GM21619 (cell line): Measurements from ENCODE around the gene FAM53C.
"Not testable (repeated sequence)": the region's sequence is repeated elsewhere in the genome, so short reads cannot be mapped to it uniquely, and the experiment has no call there.

ENCODE experiments used
- ATAC-seq: cut with Tn5 transposase; IDR thresholded peaks from one replicate; pipeline ENCODE4 v1.9.1; 2021; ENCODE audit not compliant: unreplicated experiment

The FAM53C gene

DNA sequence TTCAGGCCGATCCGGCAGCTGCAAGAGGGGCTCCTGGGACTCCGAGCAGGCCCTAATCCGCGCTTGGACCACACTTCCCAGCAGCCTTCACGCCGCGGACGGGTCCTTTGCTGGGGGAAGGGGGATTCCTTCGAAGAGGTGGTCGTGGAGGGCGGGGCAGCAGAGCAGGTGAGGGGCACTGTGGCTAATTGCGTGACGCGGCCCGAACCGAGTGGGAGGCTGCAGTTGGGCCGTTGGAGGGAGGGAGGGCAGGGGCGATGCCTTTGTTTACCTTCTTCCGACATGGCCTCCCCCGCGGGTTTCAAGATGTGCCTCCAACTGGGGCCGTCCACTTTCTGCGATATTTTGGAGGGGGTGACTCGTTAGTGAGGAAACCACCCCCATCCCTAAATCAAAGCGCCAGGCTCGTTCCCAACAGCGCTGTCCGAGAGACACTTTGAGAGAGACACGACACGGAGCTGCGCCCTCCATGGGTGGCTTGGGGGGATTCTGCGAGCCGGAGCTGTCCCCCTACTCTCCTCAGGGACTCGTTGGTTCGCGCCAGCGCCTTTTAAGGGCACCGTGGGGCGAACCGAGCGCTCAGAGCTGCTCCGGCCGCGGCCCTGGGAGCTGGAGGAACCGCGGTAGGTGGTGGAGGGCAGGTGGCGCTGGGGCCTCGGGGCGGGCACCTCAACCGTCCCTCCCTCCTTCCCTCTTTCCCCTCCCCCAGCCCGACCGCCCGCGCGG is at the start of gene FAM53C:
FAM53C (plus strand) TSS at position 582 of the 726 bp plus-strand sequence. CDS start 3,070 bp downstream, outside the sequence.
- ATAC-seq: peak; percentile 83

DNA sequence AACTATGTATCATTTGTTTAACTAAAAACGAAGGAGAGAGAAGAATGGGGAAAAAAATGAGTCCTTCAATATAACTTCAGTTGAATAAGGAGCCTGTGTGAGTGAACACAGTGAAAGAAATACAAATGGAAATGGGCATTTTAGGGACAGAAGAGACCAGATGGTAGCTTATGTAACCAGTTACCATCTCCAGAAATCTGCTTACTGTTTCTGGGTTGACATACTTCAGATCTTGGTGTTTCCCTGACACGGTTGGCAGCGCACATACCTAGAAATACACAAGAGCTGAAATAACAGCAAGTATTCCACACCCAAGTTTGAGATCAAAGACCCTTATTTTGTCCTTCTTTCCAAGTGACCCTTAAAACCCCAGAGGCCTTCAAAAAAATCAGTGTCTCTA is 48.8 kb upstream of the FAM53C start:
- no peak for ATAC-seq

DNA sequence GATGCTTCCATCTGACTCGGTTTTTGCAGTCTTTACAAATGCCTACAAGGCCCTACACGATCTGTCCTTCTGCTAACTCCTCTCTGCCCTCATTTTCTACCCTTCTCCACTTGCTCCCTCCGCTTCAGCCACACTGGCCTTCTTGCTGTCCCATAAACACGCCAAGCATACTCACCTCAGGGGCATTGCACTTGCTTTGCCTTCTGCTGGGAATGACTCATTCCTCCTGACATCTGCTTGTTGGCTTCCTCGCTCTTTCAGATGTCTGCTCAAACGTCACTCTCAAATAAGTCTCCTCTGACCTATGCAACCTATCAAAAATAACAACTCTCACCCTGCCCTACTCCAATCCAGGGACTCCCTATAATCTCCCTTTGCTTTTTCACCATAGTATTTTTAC is 34.7 kb upstream of the FAM53C start:
- no peak for ATAC-seq

DNA sequence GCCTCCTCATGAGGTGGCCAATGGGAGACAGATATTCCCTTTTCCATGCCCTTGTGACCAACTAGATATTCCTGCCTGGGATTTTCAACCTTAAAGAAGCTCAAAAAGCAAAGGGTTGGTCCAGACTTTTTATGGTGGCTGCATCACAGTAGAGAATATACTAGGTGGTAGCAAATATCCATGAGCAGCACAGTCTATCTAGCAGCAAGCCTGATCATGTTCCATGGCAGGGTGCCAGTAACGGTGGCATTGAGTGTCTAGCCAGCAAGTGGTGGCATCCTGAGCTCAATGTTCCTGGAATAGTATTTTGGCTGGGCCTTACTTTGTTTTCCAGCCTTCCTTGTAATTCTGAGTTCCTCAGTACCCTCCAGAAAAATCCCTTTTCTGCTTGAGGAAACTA is 32.3 kb upstream of the FAM53C start:
- ATAC-seq: no peak

DNA sequence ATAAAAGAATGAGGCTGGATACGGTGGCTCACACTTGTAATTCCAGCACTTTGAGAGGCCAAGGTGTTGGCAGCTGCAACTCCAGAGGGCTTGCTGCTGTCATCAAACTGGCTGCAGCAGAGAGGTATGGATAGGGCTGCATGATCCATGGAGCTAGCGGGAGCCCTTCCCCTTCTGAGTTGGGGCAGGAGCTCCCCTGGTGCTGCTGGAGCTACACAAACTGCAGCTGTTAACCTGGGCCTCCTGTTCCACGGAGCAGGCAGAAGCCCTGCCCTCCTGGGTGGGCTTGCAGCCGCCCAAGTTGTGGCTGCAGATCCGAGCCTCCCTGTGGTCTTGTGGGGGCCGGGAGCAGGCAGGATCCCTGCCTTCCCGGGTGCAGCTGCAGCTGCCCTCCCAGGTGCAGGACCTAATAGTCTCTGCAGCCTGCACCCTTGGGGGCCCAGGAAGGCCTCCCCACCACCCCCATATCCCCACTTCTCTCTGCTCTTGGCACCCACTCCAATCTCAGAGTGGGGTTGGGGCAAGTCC is 22.3 kb upstream of the FAM53C start:
- ATAC-seq: no peak

DNA sequence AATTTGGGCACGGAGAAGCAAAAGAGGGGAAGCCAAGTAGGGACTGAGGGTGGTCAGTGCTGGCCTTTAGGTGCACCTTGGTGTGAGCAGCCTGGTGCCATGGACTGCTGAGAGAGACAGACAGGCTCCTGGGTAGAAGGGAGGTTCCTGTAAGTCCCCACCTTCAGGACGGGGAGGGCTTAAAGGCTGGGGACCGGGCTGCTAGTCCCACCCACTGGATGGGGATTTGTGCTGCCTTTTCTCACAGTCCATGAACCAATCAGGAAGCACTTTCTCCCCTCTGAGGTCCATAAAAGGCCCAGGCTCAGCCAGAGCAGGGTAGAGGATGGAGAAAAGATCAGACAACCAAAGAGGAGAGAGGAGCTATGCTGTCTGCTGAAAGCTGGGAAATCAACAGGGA is 21.7 kb upstream of the FAM53C start:
- ATAC-seq: no peak

DNA sequence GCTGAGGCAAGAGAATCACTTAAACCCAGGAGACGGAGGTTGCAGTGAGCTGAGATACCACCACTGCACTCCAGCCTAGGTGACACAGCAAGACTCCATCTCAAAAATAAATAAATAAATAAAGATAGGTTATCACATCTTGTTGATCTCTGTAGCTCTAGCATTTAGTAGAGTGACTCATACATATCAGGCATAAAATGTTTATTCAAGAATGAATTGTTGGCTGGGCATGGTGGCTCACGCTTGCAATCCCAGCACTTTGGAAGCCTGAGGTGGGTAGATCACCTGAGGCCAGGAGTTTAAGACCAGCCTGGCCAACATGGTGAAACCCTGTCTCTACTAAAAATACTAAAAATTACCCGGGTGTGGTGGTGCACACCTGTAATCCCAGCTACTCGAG is 19.9 kb upstream of the FAM53C start:
- not testable (repeated sequence) for ATAC-seq

DNA sequence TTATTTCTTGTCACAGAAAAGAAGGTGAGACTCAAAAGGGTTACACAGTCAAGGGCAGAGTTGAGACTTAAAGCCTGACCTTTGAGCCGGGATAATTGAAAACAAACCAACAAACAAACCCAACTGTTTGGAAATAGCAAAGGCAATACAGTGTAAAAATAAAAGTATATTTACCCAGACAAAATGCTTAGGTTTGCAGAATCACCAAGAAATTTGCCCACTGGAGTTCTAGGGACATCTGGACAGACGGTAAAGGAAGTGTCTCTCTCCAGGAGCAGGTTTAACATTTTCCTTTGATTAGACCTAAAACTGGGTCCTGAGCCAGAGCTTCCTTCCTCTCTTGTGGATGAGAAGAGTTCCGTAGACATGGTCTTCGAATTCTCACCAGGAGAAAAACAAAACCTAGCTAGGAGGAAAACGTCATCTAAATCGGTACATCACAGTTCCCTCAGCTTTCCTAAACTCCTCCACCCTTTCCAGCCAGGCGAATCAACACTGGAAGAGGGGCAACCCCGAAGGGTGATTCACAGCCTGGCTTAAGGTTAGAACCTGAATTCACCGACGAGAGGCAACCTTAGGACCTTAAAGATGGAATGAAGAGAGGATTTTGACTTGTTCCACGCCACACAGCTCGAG is 7.1 kb upstream of the FAM53C start:
- ATAC-seq: no peak

DNA sequence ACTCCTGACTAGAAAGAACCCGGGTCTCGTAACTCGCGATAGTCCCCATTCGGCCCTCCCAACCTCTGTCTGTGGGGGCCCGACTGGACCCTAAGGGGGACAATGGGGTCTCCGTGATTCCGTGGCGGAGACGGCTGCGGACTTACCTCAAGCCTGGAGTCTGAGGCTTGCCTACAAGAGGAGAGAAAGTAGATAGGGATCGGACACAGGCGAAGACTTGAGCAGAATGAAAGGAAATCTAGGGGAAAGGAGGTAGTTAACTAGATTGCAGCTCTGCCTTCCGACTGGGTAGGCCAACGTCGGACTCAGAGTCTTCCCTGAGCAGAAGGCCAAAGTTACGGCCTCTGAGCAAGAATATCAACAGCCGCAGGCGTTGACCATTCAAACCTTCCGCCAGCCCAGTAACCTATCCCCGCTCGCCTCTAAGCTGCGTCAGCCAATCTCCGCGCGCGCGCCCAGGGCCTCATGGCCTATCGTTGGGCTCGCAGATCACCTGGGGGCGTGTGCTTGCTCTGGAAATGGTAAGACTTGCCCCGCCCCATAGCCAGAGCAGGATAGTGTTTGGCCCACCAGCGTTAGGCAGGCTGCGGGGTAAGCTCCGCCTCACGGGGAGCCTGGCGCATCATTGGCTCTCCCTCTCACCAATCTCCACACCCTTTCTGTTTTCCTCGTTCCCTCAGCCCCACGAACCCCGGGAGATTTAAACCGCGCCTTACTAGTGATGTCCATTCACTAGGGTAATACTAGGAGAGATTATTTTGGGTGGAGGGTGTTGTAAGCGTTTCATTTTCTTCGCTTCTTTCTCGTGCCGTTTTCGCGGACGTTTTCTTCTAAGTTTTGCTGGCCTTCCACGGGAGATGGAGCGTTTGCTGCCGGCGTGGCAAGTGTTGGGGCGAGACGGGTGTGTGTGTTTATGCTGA is 6.4 kb upstream of the FAM53C start, which contains the start of gene CDC25C:
CDC25C (minus strand) TSS at position 356 of the 920 bp plus-strand sequence. CDS start 624 bp downstream, outside the sequence.
- ATAC-seq: peak; percentile 100

DNA sequence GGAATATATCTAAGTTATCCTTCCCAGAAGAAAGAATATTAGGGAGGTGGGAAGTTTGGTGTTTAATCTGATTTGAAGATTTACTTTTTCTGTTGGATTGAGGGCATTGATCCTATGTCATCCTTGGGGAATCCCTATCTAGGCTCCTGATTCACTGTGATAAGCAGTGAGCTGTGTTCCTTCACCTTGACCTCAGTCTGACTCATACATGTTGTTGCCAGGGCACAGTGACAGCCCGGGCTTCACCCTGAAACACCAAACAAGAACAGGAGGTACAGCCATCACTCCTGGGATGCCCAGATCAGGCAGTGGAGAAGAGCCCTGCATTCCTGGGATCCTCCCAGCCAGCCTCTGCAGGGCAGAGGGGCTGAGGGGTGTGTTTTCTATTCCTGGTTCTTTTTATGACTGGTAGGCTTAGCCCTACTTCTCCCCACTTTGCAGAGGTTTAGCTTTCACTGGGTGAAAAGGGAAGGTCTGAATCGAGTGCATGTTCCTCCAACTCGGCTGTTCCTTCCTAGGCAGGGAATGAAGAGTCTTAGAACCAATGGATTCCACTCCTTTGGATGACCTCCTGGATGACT is 3.1 kb upstream of the FAM53C start:
- no peak for ATAC-seq

DNA sequence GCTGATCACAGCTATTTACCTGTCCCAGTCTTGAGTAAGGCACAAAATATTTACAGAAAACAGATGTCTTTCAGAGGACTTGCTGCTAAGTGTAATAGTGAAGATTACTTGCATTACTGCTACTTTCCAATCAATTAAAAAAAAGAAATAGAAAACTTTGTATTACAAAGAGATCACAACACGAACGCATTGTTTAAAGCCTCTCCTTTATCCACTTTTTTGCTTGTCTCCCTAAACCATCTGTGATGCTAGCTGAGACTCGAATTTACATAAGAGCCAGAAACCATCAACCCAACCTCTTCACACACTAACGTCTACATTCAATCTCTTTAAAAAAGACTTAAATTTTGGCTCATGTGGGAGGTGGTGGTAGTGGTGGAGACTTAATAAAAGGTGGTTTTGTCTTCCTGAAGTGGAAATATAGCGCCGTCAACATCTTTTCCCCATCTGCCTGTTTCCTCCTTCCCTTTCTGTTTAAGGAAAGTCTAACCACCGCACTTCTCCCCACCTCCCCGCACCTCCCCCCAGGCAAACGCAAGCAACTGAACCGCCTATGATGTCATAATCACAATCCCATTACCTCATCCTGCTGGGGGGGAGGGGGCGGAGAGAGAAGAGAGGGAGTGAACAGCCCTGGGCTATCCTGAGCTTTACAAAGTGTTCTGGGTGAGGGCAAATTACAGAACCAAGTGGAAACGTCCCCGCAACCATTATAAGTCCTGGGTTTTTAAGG is 948 bp upstream of the FAM53C start:
- peak; percentile 6 for ATAC-seq

DNA sequence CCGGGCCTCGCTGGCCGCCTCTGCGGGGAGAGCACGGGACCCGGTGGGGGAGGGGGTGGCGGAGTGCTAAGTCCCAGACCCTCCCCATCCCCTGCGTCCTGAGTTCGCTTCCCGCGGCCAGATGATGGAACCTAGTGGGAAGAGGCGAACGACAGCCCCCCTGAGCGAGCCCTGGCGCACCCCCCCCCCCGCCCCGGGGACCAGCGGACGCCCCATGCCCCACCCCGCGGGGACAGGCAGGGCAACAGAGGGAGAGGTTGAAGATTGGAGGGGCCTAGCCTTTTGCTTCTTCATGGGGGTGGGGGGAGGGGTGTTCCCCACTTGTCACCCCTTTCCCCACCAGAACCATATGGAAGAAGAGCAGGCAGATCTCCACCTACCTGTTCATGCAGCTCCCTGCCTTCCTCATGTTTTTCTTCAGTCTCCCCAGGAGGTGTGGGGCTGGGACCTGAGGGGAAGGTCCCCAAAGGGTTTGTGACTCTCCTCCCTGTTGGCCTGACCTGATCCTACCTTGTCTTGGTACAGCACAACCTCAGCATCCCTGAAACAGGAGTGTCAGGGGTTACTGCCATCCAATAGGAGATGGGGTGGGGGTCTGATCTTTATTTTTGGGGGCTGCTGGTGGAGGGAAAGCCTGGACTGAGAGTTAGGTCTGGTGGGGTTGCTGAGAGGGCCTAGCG is 485 bp downstream of the FAM53C start:
- peak; percentile 3 for ATAC-seq

DNA sequence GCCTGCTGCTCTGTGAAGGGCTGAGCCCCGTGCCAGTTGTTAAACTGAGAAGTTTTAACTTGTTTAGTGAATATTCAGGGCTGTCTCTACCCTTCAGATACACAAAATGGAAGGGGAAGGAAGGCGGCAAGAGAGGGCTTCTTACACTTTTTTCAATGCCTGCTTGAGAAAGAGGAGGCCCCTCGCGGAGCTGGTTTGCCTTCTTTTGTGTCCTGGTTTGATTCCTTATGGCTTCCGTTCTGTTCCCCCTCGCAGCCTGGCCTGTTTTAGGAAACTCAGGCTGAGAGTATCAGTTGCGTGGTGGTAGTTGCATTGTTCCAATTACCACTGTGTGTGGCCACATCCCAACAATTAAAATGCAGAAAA is 1.0 kb downstream of the FAM53C start:
- no peak for ATAC-seq

DNA sequence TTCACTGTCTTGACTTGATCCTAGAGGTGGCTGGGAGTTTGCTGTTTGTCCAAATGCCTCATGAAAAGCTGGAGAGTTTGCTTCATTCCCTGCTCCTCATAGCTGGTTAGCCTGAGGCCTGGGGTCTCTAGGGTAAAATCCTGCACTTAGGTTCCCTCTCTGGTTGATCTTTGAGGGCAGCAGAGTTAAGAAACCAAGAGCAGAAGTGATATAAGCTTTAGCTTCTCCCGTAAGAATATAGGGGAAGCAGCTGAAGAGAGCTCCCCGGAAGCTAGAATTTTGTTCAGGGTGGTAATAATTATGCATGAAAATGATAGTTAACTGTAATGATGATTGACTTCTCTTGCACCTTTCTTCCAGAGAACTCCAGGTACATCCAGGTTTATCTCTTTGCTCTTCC is 1.4 kb downstream of the FAM53C start:
- ATAC-seq: no peak

DNA sequence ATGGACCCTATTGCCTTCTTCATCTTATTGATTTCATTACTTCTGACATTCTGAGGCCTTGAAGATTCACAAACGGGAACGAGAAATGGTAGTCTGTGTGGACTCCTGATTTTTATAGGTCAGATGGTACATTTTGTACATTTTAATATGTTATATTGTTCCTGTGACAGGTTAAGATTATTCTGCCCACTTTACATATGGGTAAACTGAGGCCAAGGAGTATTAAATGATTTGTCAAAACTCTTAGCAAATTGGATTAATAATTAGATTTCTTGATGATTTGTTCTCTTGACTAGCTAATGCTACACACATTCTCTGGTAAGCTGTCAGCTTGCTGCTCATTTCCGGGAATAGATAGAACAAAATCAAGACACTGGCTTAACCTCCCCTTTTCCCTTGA is 1.9 kb downstream of the FAM53C start:
- no peak for ATAC-seq

DNA sequence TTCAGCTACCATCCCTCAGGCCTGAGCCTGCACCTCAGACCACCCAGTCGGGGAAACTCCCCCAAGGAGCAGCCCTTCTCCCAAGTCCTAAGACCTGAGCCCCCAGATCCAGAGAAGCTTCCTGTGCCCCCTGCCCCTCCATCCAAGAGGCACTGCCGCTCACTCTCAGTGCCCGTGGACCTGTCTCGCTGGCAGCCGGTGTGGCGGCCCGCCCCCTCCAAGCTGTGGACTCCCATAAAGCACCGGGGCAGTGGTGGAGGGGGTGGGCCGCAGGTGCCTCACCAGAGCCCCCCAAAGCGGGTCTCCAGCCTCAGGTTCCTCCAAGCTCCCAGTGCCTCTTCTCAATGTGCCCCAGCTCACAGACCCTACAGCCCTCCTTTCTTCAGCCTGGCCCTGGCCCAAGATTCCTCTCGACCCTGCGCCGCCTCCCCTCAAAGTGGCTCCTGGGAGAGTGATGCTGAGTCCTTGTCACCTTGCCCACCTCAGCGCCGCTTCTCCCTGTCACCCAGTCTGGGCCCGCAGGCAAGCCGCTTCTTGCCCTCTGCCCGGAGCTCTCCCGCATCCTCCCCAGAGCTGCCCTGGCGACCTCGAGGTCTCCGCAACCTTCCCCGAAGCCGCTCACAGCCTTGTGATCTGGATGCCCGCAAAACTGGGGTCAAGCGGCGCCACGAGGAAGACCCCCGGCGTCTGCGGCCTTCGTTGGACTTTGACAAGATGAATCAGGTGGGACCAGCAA is 7.0 kb downstream of the FAM53C start:
- no peak for ATAC-seq

DNA sequence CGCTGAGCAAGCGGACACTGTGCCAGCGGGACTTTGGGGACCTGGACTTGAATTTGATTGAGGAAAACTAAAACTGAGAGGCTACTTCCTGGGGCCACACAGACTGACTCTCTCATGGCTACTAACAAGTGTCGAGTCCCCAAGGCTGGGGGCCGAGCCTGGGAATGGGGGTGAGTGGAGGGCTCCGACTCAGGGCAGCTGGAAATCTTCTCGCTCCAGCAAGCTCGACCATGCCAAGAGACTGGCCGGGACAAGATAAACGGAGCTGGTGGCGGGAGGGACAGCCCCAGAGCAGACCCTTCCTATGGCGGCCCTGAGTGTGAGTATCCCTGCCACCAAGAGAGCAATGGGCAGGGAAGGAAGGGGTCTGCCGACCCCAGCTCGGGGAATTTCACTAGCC is 8.8 kb downstream of the FAM53C start:
- no peak for ATAC-seq

DNA sequence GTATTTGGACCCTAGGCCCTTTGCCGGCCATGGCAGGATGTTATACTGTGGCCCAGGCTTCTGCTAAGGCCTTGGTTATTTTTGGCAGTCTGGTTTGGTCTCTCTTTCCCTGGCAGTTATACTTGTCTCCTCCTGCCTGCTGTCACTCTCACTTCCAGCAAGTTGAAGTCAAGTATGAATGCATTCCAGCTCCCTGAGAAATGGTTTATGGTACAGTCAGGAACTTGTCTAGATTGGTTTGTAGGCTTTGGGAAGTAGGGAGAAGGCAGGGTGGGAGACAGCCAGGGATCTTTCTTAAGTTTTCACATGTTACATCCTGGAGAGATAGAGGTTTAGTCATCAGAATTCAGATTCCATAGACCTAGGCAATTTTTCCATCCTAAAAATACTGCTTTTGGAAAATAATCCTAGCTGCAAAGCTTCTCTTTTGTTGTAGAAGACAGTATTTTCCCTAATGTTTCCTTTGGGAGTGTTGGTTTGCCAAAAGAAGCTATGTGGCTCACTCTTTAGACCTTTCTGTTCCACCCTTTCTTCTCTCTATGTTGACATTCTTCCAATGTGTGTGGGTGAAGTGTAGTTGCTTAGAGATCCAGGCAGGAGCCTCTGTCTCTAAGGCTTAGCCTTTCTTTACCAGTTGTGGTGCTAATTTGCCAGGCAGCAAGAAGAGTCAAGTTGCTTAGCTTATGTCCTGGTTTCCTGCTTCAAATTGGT is 11.9 kb downstream of the FAM53C start:
- ATAC-seq: no peak

DNA sequence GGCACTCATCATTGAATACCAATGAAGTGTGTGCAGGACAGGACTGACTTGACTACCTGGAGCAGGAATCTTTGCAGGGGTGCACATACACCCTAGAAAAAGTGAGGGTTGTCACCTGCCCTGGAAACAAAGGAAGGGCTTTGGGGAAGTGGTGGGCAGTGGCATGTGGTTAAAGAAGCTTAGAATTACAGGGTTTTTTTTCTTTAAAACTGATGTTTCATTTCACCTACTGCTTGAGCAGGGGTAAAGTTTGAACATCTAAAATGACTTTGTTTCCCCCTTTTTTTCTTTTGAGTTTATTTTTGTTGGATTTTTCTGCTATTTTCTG is 12.5 kb downstream of the FAM53C start:
- no peak for ATAC-seq
